Cardiac muscle cell (in vitro differentiated cells and primary cell): Measurements from ENCODE around the gene NTRK2. TPM values are rescaled to one million over a fixed set of nuclear protein-coding genes. Genes with fewer than 3 reads are reported as not detected.
A peak's percentile ranks its signal among the peaks of the same experiment; 100 is the strongest.

Experiments used
- DNase-seq, 2 donors: peaks; one replicate each; pipeline versions ENCODE4 v3.0.0 to v3.0.0-alpha.2; 2010 to 2017; ENCODE audit warnings: low read depth in 1 of 2, low spot score in 1 of 2
- H3K27ac ChIP-seq: fragments of 200-600 bp; sonication (generic); 2 replicates; pipeline ENCODE4 v1.5.1; 2016
- H3K27me3 ChIP-seq: fragments of 200-600 bp; sonication (generic); 2 replicates; pipeline ENCODE4 v1.6.0; 2016; ENCODE audit warnings: control low read depth
- H3K36me3 ChIP-seq: fragments of 200-600 bp; sonication (generic); 2 replicates; pipeline ENCODE4 v1.5.1; 2016; ENCODE audit warnings: control low read depth
- H3K4me1 ChIP-seq: fragments of 200-600 bp; sonication (generic); 2 replicates; pipeline ENCODE4 v1.8.1; 2017; ENCODE audit warnings: low read depth, mild to moderate bottlenecking, mixed run types
- H3K4me3 ChIP-seq: fragments of 200-600 bp; sonication (generic); 2 replicates; pipeline ENCODE4 v1.5.1; 2016; ENCODE audit warnings: mild to moderate bottlenecking
- H3K9me3 ChIP-seq: fragments of 200-600 bp; sonication (generic); 2 replicates; pipeline ENCODE4 v1.5.1; 2017; ENCODE audit warnings: low read depth, mild to moderate bottlenecking, control low read depth
- CTCF ChIP-seq: IDR thresholded peaks from 2 replicates; pipeline ENCODE4 v1.5.1; 2012; ENCODE audit warnings: low read depth, mild to moderate bottlenecking, low read length
- polyA plus RNA-seq: library from polyadenylated mRNA; unstranded; fragments of >200 nt; fragmentation: Nextera tagmentation; extraction: Ambion mirVana; gene quantifications from 2 replicates; pipeline ENCODE4 v1.2.1, GENCODE V29; 2016
- total RNA-seq: library from RNA; depleted of rRNA; stranded (reverse); fragments of >200 nt; gene quantifications from 2 replicates; pipeline ENCODE4 v1.2.3, GENCODE V29; 2016

Gene NTRK2
- total and polyA plus RNA-seq, 2 experiments from 2014 or later = 1.3 TPM

- no peaks in the 10 kb centered on the region for H3K36me3 ChIP-seq
- no peak overlapping the region for H3K4me3 ChIP-seq
- H3K4me1 ChIP-seq = no peaks in the 10 kb centered on the region
- no peaks in the 10 kb centered on the region for H3K9me3 ChIP-seq
- H3K27me3 ChIP-seq = peaks cover 3% of the 10 kb centered on the region
- no peak overlapping the region for H3K27ac ChIP-seq
- DNase-seq = no peak
- TF ChIP-seq CTCF = no peak
These were observed 9.8 kb upstream of the NTRK2 start for GRCh38 chr9:84659773-84660172.

GRCh38 chr9:84667571-84668195 is 1.8 kb upstream of the NTRK2 start:
- H3K4me1 ChIP-seq = peaks cover 8% of the 10 kb centered on the region
- DNase-seq = peak; percentile 19 to 45

GRCh38 chr9:84668196-84669012 is 1.1 kb upstream of the NTRK2 start:
- H3K27me3 ChIP-seq = peaks cover 74% of the 10 kb centered on the region
- H3K9me3 ChIP-seq = no peaks in the 10 kb centered on the region
- peaks cover 8% of the 10 kb centered on the region for H3K4me1 ChIP-seq
- DNase-seq = peak; percentile 60 to 88
- H3K4me3 ChIP-seq = peak overlapping the region; percentile 32
- no peaks in the 10 kb centered on the region for H3K36me3 ChIP-seq
- peak; percentile 38 for TF ChIP-seq CTCF
- H3K27ac ChIP-seq = no peak overlapping the region

More at GRCh38 chr9:84667571-84668195, 1.8 kb upstream of the NTRK2 start:
- TF ChIP-seq CTCF = peak; percentile 56
- Histone ChIP-seq H3K27me3 (peaks cover 67% of the 10 kb centered on the region), H3K36me3 (no peaks in the 10 kb centered on the region), H3K4me3 (peak overlapping the region; percentile 32), H3K9me3 (no peaks in the 10 kb centered on the region), H3K27ac (no peak overlapping the region)

- Histone ChIP-seq H3K36me3 (no peaks in the 10 kb centered on the region), H3K27ac (no peak overlapping the region), H3K4me3 (peak overlapping the region; percentile 32), H3K4me1 (peaks cover 8% of the 10 kb centered on the region), H3K27me3 (peaks cover 78% of the 10 kb centered on the region), H3K9me3 (no peaks in the 10 kb centered on the region)
- TF ChIP-seq CTCF = no peak
- no peak for DNase-seq
These were observed 579 bp upstream of the NTRK2 start for GRCh38 chr9:84669013-84669287.

GRCh38 chr9:84670138-84671041 is 861 bp downstream of the NTRK2 start:
- H3K27me3 ChIP-seq = peaks cover 79% of the 10 kb centered on the region
- peak; percentile 4 to 48 for DNase-seq
- H3K9me3 ChIP-seq = no peaks in the 10 kb centered on the region
- H3K4me3 ChIP-seq = peak overlapping the region; percentile 32
- H3K27ac ChIP-seq = no peak overlapping the region
- H3K4me1 ChIP-seq = peaks cover 8% of the 10 kb centered on the region
- TF ChIP-seq CTCF = no peak
- no peaks in the 10 kb centered on the region for H3K36me3 ChIP-seq
